Endometrial microvascular endothelial cells (primary cell): ENCODE data around the gene THSD7A. TPM values are rescaled to one million over a fixed set of nuclear protein-coding genes. Genes with fewer than 3 reads are reported as not detected.

ENCODE experiments used
- in situ Hi-C: cut with HindIII; loops from 2 replicates; pipeline ENCODE4 v1.10.0; 2017; ENCODE audit warnings: low sequenced_read_pairs, low pct_unique_long_range_greater_than_20kb; ENCODE audit errors: inconsistent ontology term
- total RNA-seq: library from RNA; depleted of rRNA; stranded (reverse); fragments of >200 nt; gene quantifications from one replicate; pipeline ENCODE4 v1.2.3, GENCODE V29; 2015; ENCODE audit errors: inconsistent ontology term

The THSD7A gene
- total RNA-seq, 1 donor from 2014 or later = 3.6 TPM

DNA sequence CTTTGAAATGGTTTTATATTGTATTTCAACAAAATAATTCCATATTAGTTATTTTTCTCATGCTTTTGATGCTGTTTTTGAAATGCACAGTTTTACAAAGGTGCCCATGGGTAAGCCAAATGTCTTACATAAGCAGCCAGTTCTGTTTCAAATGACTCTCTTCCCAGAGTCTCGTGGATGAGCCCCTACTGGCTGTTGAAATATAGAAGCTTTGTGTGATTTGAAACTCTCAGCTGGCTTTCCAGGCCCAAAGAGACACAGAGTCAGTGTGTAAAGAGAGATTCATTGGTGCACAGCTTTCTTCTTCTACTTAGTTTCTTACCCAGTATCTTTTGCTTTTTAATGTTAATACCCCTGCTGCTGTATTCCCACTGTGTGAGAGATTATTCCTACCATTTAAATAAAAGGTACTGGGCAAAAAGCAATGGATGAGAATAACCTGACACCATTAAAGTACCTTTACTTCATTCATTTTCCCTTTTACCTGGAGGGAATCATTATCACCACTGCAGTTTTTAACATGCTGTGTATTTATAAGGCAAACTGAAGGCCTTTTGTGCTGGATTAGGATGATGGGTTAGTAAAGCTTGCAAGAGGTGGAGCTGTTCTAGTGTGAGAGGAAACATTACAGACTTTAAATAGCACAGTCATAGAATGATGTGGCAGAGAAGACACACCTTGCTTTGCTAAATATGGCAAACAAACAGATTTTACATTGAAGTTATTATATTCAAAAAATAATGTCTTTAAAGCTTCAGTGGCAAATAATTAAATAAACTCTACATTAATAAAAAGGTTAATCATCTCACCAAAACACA lies 415.1 kb downstream of the THSD7A start:
- in situ Hi-C loops = no loop called here

DNA sequence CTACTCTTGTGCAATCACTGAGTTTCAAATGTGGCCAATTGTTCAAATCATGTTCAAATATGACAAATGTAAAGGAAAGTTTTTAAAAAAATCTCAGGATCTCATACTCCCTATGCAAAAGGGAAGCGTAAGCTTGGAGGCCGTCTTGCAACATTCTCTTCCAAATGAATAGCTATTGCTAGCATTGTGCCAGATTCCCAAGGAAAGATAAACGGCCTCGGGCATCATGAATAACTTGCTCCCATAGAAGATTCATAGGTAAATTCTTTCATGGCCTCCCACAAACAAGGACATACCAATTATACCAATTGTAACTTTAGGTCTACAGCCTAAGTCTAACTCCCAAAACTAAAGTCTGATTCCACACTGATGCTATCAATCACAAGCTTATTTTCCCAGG lies 416.9 kb downstream of the THSD7A start:
- in situ Hi-C loops = no loop called here

- in situ Hi-C loops = no loop called here
Measured at GRCh38 chr7:11413901-11414300, 418.1 kb downstream of the THSD7A start.

- in situ Hi-C loops = no loop called here
Measured at GRCh38 chr7:11412036-11412435, 420.0 kb downstream of the THSD7A start.

- in situ Hi-C loops = no loop called here
Measured at GRCh38 chr7:11410656-11411644, 421.0 kb downstream of the THSD7A start.

GRCh38 chr7:11404355-11404754 lies 427.6 kb downstream of the THSD7A start:
- in situ Hi-C loops = no loop called here

DNA sequence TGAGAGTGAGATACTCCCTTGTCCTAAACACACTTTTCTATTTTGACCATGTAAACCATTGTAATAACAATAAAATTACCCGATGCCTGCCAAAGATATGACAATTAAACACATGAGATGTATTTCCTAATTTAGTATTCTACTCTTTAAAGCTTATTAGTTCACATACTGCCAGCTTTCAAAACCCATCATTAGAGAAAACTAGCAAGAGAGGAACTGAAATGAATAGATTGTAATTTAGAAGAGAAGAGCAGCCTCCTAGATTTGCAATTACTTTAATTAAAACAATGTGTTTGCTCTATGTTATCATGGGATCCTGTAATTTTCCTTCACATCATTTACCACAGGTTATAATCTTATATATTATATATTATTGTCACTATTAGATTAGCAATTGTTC lies 428.2 kb downstream of the THSD7A start:
- in situ Hi-C loops = no loop called here

- in situ Hi-C loops = no loop called here
Measured at GRCh38 chr7:11394438-11394837, 437.6 kb downstream of the THSD7A start.

DNA sequence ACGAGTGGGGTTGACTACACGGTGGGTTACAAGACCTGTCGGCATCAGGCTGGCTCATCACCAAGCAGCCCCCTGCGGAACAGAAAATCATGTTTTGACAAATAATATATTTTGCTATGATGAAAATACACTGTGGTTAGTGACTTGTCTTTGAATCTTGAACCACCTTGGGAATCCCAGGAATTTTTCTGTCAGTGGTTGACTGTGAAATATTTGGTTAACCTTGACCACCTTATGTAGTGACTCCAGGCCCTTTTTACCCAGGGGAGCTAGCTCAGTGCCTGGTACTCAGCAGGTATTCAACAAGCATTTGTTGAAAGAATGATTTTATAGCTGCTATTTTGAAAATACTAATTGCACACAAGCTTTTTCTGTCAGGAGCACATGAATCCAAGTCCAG lies 452.4 kb downstream of the THSD7A start:
- in situ Hi-C loops = no loop called here

GRCh38 chr7:11376529-11376928 lies 455.5 kb downstream of the THSD7A start:
- in situ Hi-C loops = no loop called here

GRCh38 chr7:11374629-11375028 lies 457.4 kb downstream of the THSD7A start:
- in situ Hi-C loops = no loop called here

DNA sequence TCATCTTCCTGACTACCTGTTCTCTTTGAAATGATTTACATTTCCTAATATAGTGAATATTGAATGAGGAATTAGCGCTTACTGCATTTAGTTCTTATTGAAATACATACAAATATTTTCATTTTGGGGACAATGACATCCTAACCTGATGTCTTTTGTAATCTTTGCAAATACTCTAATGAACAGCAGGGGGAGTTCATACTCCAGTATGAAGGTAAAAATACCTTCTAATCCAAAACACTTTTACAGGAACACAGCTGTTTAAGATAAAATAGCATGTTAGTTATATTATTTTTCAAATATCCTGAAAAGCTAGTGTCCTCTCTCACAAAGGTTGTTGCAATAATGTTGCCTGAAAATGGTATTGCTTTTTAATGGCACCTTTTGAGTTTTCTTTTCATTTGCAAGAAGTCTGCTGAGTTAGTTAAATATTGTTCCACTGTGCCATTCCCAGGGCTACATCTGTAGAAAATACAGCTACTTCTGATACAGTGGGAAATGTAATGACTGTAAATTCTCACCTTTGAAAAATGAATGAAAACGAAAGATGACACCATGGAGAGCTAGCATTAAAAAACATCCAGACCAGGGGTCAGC lies 458.4 kb downstream of the THSD7A start:
- in situ Hi-C loops = no loop called here

GRCh38 chr7:11369696-11370095 lies 462.3 kb downstream of the THSD7A start:
- in situ Hi-C loops = no loop called here

DNA sequence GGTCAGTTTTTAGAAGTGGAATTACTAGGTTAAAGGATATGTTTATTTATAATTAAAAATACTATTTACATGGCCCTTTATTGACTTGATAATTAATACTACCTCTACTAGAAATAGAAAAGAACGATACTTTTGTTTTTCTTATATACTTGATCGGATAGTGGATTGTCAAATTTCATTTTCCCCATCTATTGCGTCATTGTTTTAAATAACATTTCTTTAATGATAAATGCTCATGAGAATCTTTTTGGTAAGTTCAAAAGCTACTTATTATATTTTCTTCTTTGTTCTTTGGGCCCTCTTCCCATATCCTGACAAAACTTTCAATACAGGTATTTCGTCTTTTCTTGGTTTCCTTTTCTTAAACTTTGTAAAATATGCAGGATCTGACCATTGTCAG lies 465.9 kb downstream of the THSD7A start:
- in situ Hi-C loops = no loop called here

DNA sequence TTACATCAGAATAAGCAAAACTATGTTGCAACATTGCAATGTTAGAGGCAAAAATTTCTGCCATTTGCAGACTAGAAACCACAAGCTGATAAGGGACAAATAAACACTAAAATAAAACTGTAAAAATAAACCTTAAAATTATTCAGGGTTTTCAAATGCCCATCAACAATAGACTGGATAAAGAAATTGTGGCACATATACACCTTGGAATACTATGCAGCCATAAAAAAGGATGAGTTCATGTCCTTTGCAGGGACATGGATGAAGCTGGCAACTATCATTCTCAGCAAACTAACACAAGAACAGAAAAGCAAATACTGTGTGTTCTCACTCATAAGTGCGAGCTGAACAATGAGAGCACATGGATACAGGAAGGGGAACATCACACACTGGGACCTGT lies 473.4 kb downstream of the THSD7A start:
- in situ Hi-C loops = no loop called here

GRCh38 chr7:11355399-11356005 lies 476.5 kb downstream of the THSD7A start:
- in situ Hi-C loops = no loop called here

- in situ Hi-C loops = no loop called here
Measured at GRCh38 chr7:11346302-11346701, 485.7 kb downstream of the THSD7A start.

DNA sequence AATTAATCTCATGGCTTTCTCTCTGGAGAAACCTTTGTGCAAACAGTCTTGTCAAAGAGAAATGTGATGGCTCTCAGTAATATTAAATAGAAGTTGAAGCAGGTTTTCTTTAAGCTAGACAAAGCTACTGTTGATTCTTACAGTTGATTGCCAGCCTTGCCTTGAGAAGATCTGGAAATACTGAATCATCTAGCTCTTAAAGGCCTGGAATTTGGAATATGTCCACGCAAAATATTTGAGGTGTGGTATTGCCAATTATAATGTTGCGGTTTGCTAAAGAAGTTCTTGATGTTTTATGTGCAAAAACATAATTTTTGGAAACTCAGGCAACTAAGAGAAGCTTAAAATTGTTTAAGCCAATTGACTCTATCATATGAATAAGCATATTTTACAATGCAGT lies 486.4 kb downstream of the THSD7A start:
- in situ Hi-C loops = no loop called here

DNA sequence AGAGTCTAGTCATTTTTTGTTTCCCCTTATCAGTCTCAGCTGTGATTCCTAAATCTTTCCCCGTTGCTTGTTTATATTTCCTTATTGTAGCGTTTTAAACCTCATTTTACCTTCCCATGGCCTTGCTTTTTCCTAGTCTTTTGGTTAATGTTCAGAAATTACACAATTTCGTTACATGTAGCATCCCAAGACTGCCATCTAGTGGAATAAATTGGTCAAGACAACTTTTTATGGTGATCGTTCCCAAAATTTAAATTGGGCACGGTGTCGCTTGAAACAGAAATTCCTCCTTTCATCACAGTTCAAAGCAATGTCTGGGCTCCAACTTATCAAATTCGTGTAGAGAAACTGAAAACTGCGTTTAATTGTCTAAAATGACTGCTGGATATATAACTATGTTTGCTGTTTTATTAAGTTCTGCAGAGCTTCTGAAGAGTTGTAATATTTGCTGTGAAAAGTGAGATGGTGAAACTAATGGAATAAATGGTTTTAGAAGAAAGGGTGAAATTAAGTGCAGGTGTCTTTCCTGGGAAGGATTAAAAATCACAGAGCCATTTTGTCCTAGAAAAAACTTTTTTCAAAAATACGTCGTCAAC lies 488.1 kb downstream of the THSD7A start:
- in situ Hi-C loops = no loop called here
